PC-3 (cell line): ENCODE results near the gene ARSB. TPM values are rescaled to one million over a fixed set of nuclear protein-coding genes. Genes with fewer than 3 reads are reported as not detected.

Experiments
- ATAC-seq: fragments of 200-7000 bp; cut with Tn5 transposase; 2 replicates; pipeline ENCODE4 v1.9.1; 2020; ENCODE audit warnings: mild to moderate bottlenecking, moderate library complexity
- BruUV-seq: library from RNA; stranded (reverse); fragments of 400-500 nt; replicated peaks from 2 replicates; lab custom pipeline; 2021; lab: Mats Ljungman, UMichigan
- CTCF ChIA-PET: fragments of 300-600 bp; sonication (Branson Sonifier 250); formaldehyde crosslinking; loops from one replicate; lab custom pipeline; 2022; ENCODE audit warnings: antibody characterized with exemption; lab: Charles Lee
- POLR2A ChIA-PET: fragments of 300-600 bp; sonication (Branson Sonifier 250); formaldehyde crosslinking; loops from one replicate; lab custom pipeline; 2022; ENCODE audit warnings: antibody characterized with exemption; ENCODE audit not compliant: unreplicated experiment; lab: Charles Lee
- DNase-seq: peaks from one replicate; pipeline ENCODE4 v3.0.0-alpha.2; 2015
- H2AFZ ChIP-seq: fragments of 300-600 bp; sonication (generic); 2 replicates; pipeline ENCODE4 v1.6.0; 2016; ENCODE audit warnings: antibody characterized with exemption, low read length
- H3F3A ChIP-seq: fragments of 300-600 bp; sonication (generic); one replicate; pipeline ENCODE4 v1.6.0; 2017; ENCODE audit warnings: antibody characterized with exemption, low read length, control low read depth, mild to moderate bottlenecking; ENCODE audit not compliant: unreplicated experiment
- H3K27ac ChIP-seq: fragments of 300-600 bp; sonication (generic); 2 replicates; pipeline ENCODE4 v1.5.1; 2016; ENCODE audit warnings: mild to moderate bottlenecking, low read length
- H3K27me3 ChIP-seq: fragments of 300-600 bp; sonication (generic); 2 replicates; pipeline ENCODE4 v1.6.1; 2016; ENCODE audit warnings: low read length, mixed read lengths
- H3K36me3 ChIP-seq: fragments of 300-600 bp; sonication (generic); 2 replicates; pipeline ENCODE4 v1.6.1; 2016; ENCODE audit warnings: low read depth, mixed run types, low read length, mixed read lengths
- H3K4me1 ChIP-seq: fragments of 300-600 bp; sonication (generic); 2 replicates; pipeline ENCODE4 v1.5.1; 2016; ENCODE audit warnings: low read length; ENCODE audit not compliant: insufficient read depth
- H3K4me2 ChIP-seq: fragments of 300-600 bp; sonication (generic); 2 replicates; pipeline ENCODE4 v1.6.0; 2016; ENCODE audit warnings: low read length
- H3K4me3 ChIP-seq: fragments of 300-600 bp; sonication (generic); 2 replicates; pipeline ENCODE4 v1.5.1; 2016; ENCODE audit warnings: mild to moderate bottlenecking, low read length, mixed read lengths
- H3K79me2 ChIP-seq: fragments of 300-600 bp; sonication (generic); 2 replicates; pipeline ENCODE4 v1.6.1; 2017; ENCODE audit warnings: low read length, mixed read lengths
- H3K9ac ChIP-seq: fragments of 300-600 bp; sonication (generic); 2 replicates; pipeline ENCODE4 v1.6.0; 2016; ENCODE audit warnings: mild to moderate bottlenecking, low read length
- H3K9me2 ChIP-seq: fragments of 300-600 bp; sonication (generic); replicated peaks from 2 replicates; pipeline ENCODE4 v1.6.1; 2016; ENCODE audit warnings: mixed run types, low read length, mixed read lengths
- H3K9me3 ChIP-seq: fragments of 300-600 bp; sonication (generic); 2 replicates; pipeline ENCODE4 v1.6.1; 2016; ENCODE audit warnings: low read length, mixed read lengths
- H4K20me1 ChIP-seq: fragments of 300-600 bp; sonication (generic); 2 replicates; pipeline ENCODE4 v1.6.1; 2016; ENCODE audit warnings: low read length, mixed read lengths
- CTCF ChIP-seq: fragments of 300-600 bp; sonication (generic); conservative IDR thresholded peaks from 2 replicates; pipeline ENCODE4 v1.5.1; 2017; ENCODE audit warnings: antibody characterized with exemption, low read depth, mild to moderate bottlenecking, low read length
- EZH2 ChIP-seq: fragments of 300-600 bp; sonication (generic); IDR thresholded peaks from one replicate; pipeline ENCODE4 v1.6.1; 2017; ENCODE audit warnings: antibody characterized with exemption, mild to moderate bottlenecking, low read length; ENCODE audit not compliant: unreplicated experiment
- EZH2phosphoT487 ChIP-seq: fragments of 300-600 bp; sonication (generic); IDR thresholded peaks from 2 replicates; pipeline ENCODE4 v1.6.1; 2018; ENCODE audit warnings: mild to moderate bottlenecking, antibody characterized with exemption, low read length, borderline replicate concordance
- intact Hi-C: fragments of 100-400 bp; cut with micrococcal nuclease; formaldehyde crosslinking; loops from 2 replicates; pipeline ENCODE4 v1.9.0; 2023
- total RNA-seq: library from RNA; depleted of rRNA; stranded (reverse); fragments of >200 nt; gene quantifications from 2 replicates; pipeline ENCODE4 v1.2.3, GENCODE V29; 2014

The ARSB gene
- total RNA-seq, 1 experiment from 2014 or later = 8.1 TPM

- Histone ChIP-seq H3K9ac (no peak overlapping the region), H4K20me1 (no peaks in the 10 kb centered on the region), H3K9me3 (no peaks in the 10 kb centered on the region), H3F3A (no peaks in the 10 kb centered on the region), H3K9me2 (no peaks in the 10 kb centered on the region), H3K79me2 (no peaks in the 10 kb centered on the region), H3K27ac (no peak overlapping the region), H3K27me3 (no peaks in the 10 kb centered on the region), H3K4me2 (no peak overlapping the region), H3K4me3 (no peak overlapping the region), H3K36me3 (no peaks in the 10 kb centered on the region), H3K4me1 (peaks cover 3% of the 10 kb centered on the region; the same call in 1 of the 2 replicates), H2AFZ (no peak overlapping the region)
- TF ChIP-seq EZH2 (no peak), EZH2phosphoT487 (no peak), CTCF (no peak)
- ChIA-PET POLR2A (no interaction called here), CTCF (no interaction called here)
- BruUV-seq = no TSS peak
- peak; percentile 20; the same call in 1 of the 2 replicates for ATAC-seq
- intact Hi-C loops = loop anchor here (10.0 kb wide), 1 partner anchor 72 kb away; no protein-coding TSS in a partner anchor
- DNase-seq = peak; percentile 51
Measured at GRCh38 chr5:78813286-78813685, 171.8 kb downstream of the ARSB start.

- no peak for DNase-seq
- no peaks in the 10 kb centered on the region for H3K9me3 ChIP-seq
- no peak overlapping the region for H3K9ac ChIP-seq
- no peaks in the 10 kb centered on the region for H3K79me2 ChIP-seq
- H3F3A ChIP-seq = no peaks in the 10 kb centered on the region
- H3K4me1 ChIP-seq = peaks cover 5% of the 10 kb centered on the region
- ATAC-seq = no peak
- ChIA-PET POLR2A (no interaction called here), CTCF (no interaction called here)
- H4K20me1 ChIP-seq = no peaks in the 10 kb centered on the region
- no peak overlapping the region for H3K4me3 ChIP-seq
- no peak overlapping the region for H3K4me2 ChIP-seq
- H3K27ac ChIP-seq = no peak overlapping the region
- no peaks in the 10 kb centered on the region for H3K9me2 ChIP-seq
- H2AFZ ChIP-seq = no peak overlapping the region
- H3K27me3 ChIP-seq = no peaks in the 10 kb centered on the region
- TF ChIP-seq EZH2phosphoT487 (no peak), EZH2 (no peak), CTCF (no peak)
- H3K36me3 ChIP-seq = no peaks in the 10 kb centered on the region
- intact Hi-C loops = loop anchor here (10.0 kb wide), 1 partner anchor 73 kb away; no protein-coding TSS in a partner anchor
- BruUV-seq = no TSS peak
Measured at GRCh38 chr5:78811866-78812265, 173.2 kb downstream of the ARSB start.

GRCh38 chr5:78811121-78811817 is 173.8 kb downstream of the ARSB start:
- H3K4me3 ChIP-seq = no peak overlapping the region
- DNase-seq (no peak), ATAC-seq (no peak)
- H3K9ac ChIP-seq = no peak overlapping the region
- ChIA-PET POLR2A (no interaction called here), CTCF (no interaction called here)
- H3K27me3 ChIP-seq = no peaks in the 10 kb centered on the region
- H3K9me2 ChIP-seq = no peaks in the 10 kb centered on the region
- peaks cover 11% of the 10 kb centered on the region for H3K4me1 ChIP-seq
- no peak overlapping the region for H3K4me2 ChIP-seq
- no peaks in the 10 kb centered on the region for H4K20me1 ChIP-seq
- no peaks in the 10 kb centered on the region for H3K79me2 ChIP-seq
- H2AFZ ChIP-seq = no peak overlapping the region
- intact Hi-C loops = loop anchor here (10.0 kb wide), 1 partner anchor 74 kb away; no protein-coding TSS in a partner anchor
- no TSS peak for BruUV-seq
- TF ChIP-seq CTCF = no peak
- no peak for TF ChIP-seq EZH2
- TF ChIP-seq EZH2phosphoT487 = no peak
- H3K27ac ChIP-seq = no peak overlapping the region
- no peaks in the 10 kb centered on the region for H3K9me3 ChIP-seq
- no peaks in the 10 kb centered on the region for H3K36me3 ChIP-seq
- no peaks in the 10 kb centered on the region for H3F3A ChIP-seq
